Choroid plexus epithelial cell (primary cell): Measurements from ENCODE around the gene EEA1.

Source experiments
- DNase-seq: peaks from one replicate; pipeline ENCODE4 v3.0.0-alpha.2; 2010; ENCODE audit warnings: low read depth
- H3K4me3 ChIP-seq: 2 replicates; pipeline ENCODE4 v1.5.1; 2011; ENCODE audit warnings: low read depth, mild to moderate bottlenecking, control low read depth, low read length, moderate library complexity
- TF ChIP-seq, protein P1 (sequence below): conservative IDR thresholded peaks from 2 replicates; pipeline ENCODE4 v1.5.1; 2011; ENCODE audit warnings: low read depth, mild to moderate bottlenecking, control low read depth, inconsistent platforms, low read length, moderate library complexity

EEA1 gene

DNA sequence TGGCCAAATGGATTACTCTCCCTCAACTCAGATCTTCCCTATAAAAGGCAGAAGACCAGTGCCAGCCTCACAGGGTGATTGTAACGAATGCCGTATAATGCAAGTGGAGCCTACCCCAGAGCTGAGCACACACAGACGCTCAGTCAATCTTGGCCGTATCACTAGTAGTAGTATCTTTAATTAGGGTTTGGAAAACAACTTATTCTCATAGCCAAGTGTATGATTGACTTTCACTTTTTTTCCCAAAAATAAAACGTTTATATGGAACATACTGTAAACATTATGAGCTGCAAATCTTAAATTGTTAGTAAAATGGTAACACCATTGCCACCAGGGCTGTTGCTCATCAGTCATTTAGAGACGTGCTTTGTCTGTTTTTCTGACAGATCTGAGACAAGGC lies 195.9 kb downstream of the EEA1 start:
- no peak overlapping the region for H3K4me3 ChIP-seq
- DNase-seq, result no peak
- TF ChIP-seq, protein P1, sequence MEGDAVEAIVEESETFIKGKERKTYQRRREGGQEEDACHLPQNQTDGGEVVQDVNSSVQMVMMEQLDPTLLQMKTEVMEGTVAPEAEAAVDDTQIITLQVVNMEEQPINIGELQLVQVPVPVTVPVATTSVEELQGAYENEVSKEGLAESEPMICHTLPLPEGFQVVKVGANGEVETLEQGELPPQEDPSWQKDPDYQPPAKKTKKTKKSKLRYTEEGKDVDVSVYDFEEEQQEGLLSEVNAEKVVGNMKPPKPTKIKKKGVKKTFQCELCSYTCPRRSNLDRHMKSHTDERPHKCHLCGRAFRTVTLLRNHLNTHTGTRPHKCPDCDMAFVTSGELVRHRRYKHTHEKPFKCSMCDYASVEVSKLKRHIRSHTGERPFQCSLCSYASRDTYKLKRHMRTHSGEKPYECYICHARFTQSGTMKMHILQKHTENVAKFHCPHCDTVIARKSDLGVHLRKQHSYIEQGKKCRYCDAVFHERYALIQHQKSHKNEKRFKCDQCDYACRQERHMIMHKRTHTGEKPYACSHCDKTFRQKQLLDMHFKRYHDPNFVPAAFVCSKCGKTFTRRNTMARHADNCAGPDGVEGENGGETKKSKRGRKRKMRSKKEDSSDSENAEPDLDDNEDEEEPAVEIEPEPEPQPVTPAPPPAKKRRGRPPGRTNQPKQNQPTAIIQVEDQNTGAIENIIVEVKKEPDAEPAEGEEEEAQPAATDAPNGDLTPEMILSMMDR, result no peak

GRCh38 chr12:92732716-92733115 lies 196.4 kb downstream of the EEA1 start:
- TF ChIP-seq, protein P1, result no peak
- H3K4me3 ChIP-seq, result no peak overlapping the region
- DNase-seq, result no peak

GRCh38 chr12:92732216-92732615 lies 196.9 kb downstream of the EEA1 start:
- H3K4me3 ChIP-seq, result no peak overlapping the region
- TF ChIP-seq, protein P1, result no peak
- no peak for DNase-seq

DNA sequence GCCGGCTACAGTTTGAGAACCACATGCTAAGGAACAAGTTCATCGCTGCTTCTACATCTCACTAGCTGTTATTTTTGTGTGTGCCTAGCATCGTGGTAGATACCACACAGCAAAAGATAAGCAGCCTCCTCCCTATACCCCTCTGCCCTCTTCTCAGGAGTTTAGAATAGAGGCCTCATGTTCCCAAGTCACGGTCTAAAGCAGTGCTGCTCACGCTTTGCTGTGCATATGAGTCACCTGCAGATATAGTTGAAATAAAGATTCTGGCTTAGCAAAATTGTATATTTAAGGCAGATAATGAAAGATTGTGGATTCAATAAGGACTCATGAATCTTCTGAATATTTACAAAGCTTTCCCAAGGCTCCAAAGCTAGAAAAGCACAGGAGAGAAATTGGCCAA lies 198.3 kb downstream of the EEA1 start:
- DNase-seq, result no peak
- TF ChIP-seq, protein P1, result no peak
- no peak overlapping the region for H3K4me3 ChIP-seq

GRCh38 chr12:92729773-92730305 lies 199.3 kb downstream of the EEA1 start:
- no peak overlapping the region for H3K4me3 ChIP-seq
- no peak for DNase-seq
- TF ChIP-seq, protein P1, result no peak

DNA sequence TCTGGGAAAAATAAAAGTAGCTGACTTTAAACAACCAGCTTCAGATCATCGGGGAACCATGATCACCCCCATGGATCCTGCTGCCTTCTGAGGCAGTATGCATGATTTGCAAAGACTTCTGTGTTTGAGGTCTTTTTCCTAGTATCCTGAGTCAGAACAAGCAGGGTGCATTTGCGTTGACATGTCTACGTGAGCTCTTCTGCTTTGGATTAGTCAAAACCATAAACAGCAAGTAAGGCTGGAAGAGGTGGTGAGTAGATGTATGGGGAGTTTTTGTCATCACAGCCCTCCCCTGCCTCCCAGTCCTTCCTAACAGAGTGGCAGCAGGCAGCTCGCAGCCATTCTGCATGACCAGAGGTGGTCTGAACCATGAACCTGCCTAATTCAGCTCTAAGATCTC lies 202.2 kb downstream of the EEA1 start:
- DNase-seq, result no peak
- TF ChIP-seq, protein P1, result no peak
- H3K4me3 ChIP-seq, result no peak overlapping the region

DNA sequence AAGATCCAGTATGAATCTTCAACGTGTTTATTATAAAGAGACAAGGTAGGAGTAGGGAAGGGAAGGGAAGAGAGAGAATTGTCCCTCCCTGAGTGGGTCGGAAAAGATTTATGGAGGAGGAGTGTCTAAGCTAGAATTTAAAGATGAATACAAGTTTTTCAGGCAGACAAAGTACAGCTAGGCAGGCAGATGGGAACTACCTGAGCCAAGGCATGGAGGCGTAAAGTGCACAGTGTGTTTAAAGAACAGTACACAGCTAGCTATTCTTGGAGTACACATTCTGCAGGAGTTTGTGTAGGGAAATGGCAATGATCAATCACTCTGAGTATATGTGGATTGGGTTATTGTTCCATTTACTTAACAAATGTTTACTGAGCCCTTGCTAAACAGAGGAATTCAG lies 206.2 kb downstream of the EEA1 start:
- TF ChIP-seq, protein P1, result no peak
- no peak for DNase-seq
- no peak overlapping the region for H3K4me3 ChIP-seq
